Testis (tissue), 2 donors: ENCODE measurements around the gene COX14.

ENCODE experiments used
- POLR2A ChIP-seq: fragments of 450-650 bp; IDR thresholded peaks from one replicate; pipeline ENCODE4 v1.6.1; 2017; ENCODE audit warnings: antibody characterized with exemption, mild to moderate bottlenecking, moderate library complexity
- TF ChIP-seq, protein P1 (sequence below), 3 experiments: fragments of 450-650 bp in 2 of 3; fragments of 200-600 bp in 1 of 3; sonication (generic) in 1 of 3; IDR thresholded peaks; one replicate each; pipeline ENCODE4 v1.5.1; 2016 to 2019; ENCODE audit warnings: antibody characterized with exemption in 3 of 3, mild to moderate bottlenecking in 2 of 3, moderate library complexity in 1 of 3

DNA sequence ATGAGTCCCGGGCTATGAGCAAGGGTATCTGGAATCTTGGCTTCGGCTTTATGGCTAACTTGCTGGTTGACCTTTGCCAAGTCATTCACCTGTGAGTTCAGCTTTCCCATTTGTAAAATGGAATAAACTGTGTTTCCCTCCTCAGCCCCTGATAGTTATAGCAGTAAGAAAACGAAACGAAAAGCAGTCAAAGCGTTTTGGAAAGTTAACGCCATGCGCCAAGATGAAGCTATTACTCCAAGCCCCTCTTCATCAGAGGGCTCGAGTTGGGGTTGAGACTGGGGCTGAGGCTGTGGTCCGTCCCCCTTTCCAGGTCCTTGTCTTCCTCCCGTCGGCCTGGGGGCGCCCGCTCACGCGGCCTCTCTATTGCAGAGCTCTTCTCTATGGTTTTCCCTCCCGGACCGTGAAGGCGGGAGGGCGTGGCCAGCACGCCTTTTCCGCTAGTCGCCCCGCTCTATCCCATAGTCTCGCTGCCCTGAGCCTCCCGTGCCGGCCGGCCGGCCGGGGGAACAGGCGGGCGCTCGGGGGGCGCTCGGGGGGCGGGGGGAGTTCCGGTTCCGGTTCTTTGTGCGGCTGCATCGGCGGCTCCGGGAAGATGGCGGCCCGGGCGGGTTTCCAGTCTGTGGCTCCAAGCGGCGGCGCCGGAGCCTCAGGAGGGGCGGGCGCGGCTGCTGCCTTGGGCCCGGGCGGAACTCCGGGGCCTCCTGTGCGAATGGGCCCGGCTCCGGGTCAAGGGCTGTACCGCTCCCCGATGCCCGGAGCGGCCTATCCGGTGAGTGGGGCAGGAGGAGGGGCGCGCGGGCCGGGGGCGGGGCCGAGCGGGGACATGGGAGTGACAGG lies 27.0 kb upstream of the COX14 start, which contains the start of gene SMARCD1:
- TF ChIP-seq, protein P1, sequence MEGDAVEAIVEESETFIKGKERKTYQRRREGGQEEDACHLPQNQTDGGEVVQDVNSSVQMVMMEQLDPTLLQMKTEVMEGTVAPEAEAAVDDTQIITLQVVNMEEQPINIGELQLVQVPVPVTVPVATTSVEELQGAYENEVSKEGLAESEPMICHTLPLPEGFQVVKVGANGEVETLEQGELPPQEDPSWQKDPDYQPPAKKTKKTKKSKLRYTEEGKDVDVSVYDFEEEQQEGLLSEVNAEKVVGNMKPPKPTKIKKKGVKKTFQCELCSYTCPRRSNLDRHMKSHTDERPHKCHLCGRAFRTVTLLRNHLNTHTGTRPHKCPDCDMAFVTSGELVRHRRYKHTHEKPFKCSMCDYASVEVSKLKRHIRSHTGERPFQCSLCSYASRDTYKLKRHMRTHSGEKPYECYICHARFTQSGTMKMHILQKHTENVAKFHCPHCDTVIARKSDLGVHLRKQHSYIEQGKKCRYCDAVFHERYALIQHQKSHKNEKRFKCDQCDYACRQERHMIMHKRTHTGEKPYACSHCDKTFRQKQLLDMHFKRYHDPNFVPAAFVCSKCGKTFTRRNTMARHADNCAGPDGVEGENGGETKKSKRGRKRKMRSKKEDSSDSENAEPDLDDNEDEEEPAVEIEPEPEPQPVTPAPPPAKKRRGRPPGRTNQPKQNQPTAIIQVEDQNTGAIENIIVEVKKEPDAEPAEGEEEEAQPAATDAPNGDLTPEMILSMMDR (IDR thresholded peaks at IDR 0.05) = peak in 2 of 3 experiments; percentile 31 to 49
- TF ChIP-seq POLR2A = no peak
